Suppressor macrophage (primary cell): ENCODE data around the gene MYO3B.
"Not testable (repeated sequence)": the region's sequence is repeated elsewhere in the genome, so short reads cannot be mapped to it uniquely, and the experiment has no call there.

Experiments
- DNase-seq, 4 experiments: peaks; one replicate each; pipeline ENCODE4 v3.0.0-alpha.2; 2020 to 2022

MYO3B gene

DNA sequence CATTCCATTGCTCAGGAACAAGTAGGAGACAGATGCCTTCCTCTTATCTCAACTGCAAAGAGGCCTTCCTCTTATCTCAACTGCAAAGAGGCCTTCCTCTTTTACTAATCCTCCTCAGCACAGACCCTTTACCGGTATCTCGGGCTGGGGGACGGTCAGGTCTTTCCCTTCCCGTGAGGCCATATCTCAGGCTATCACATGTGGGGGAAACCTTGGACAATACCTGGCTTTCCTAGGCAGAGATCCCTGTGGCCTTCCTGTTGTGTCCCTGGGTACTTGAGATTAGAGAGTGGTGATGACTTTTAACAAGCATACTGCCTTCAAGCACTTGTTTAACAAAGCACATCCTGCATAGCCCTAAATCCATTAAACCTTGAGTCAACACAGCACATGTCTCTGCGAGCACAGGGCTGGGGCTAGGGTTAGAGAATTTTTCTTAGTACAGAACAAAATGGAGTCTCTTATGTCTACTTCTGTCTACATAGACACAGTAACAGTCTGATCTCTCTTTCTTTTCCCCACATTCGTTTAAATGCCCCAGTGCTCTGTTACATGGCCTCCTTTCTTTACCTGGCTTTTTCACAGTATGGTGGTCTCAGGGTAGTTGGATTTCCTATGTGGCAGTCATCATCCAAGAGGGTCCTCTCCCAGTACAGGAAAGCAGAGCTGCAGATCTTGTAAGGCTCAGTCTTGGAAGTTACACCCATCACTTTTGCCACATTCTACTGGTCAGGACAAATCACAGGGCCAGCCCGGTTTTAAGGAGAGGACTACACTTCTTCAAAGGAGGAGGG, 86.0 kb downstream of the MYO3B start:
- not testable (repeated sequence) for DNase-seq

DNA sequence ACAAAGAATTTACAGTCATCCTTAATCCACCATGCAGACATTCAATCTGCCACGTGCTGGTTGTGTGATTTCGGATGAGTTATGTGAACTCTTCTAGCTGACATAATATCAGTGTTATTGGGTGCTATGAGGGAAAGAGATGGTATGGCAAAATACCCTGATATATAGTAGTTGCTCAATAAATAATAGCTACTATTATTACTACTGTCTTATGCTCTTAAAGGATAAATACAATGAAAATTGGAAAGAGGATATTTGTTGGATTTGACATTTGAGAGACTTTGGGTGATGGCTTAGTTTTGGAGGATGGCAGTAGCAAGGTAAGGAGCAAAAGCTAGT, 86.5 kb downstream of the MYO3B start:
- DNase-seq, result no peak

DNA sequence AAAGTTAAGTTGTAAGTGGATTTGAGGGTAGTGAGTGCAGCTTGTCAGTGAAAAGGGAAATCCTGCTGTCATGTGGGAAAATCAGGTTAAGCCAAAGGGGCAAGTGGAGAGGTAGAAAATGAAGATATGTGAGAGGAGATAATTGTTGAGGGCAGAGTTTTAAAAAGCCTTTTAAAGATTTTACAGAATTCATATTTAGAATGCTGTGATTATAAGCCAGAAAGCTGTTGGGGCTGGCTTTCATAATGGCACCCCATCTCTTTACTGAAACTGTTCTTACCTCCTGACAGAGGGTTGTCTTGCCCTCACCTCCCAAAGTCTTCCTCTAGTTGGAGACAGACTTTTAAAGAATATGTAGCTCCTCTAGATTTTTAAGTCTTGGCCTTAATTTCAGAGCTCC, 86.9 kb downstream of the MYO3B start:
- no peak for DNase-seq

DNA sequence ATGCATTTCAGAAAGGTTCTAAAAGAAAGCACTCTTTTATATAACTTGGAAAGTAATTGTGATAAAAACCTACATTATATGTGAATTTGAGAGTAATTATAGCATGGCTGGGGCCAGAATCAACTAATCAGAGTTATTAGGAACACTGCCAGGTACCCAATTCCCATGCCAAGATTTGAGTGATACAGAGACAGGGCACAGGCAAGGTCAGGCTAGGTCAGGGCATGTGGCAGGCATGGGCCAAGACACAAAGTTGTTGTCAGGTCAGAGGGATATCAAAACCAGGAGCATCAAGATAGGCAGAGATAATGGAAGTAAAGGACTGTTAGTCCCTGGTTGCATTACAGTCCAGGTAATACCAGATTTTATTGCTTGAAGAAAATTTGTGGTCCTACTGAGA, 87.4 kb downstream of the MYO3B start:
- DNase-seq, result no peak

DNA sequence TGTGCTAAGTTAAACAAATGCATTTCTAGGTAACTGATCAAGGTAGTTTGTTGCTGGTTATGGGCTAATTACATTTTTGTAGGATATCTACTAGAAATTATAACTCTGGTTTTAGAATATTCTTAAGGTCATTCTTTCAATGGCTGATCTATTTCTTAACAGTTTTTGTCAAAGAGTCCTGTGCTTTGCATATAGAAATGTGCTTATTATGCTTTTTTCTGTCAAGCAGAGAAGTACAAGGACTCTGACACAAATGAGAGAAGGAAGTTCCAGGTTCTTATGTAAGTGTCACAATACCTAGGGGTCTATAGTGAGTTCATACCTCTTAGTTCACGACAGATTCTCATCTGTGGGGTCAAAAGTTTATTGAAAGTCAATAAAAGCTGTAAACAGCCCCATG, 88.4 kb downstream of the MYO3B start:
- DNase-seq, result no peak

DNA sequence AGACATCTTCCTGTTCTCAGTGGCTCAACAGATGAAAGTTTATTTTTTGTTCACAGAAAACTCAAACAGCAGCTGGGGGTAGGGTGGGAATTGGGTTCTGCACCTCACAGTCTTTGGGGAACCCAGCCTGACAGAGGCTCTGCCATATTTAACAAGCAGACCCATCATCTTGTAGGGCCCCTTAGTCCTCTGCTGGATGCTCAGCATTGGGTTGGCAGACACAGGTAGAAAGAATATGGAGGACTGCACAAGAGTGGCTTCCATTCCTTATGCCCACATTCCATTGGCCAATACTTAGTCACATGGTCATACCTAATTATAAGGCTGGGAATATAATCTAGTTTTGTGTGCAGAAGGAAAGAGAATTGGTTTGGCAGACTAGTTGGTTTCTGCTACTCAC, 89.1 kb downstream of the MYO3B start:
- DNase-seq, result no peak

DNA sequence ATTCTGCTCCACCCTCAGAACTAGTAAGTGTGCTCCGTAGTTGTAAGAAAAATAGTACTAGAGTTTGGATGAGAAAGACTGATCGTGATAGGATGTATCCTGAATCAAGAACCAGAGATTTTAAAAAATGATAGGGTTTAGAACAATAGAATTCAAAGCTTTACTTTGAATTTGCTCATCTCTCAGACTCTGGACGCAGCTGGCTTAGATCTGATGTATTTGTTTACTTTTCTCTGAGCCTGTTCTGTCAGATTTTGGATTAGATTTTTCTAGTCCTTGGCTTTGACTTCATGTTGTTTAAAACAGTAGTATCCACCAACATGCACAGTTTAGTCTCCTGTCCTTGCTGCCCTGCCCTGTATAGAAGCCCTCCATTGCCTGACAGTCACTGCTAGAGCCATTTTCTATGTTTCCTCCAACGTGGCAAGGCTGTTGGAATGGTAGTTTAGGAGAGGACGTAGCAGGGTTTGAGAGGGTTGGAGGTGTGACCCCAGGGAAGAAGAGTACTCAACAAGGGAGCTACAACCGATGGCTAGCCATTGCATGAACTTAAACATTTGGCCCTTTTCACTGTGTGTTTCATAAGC, 92.4 kb downstream of the MYO3B start:
- no peak for DNase-seq

DNA sequence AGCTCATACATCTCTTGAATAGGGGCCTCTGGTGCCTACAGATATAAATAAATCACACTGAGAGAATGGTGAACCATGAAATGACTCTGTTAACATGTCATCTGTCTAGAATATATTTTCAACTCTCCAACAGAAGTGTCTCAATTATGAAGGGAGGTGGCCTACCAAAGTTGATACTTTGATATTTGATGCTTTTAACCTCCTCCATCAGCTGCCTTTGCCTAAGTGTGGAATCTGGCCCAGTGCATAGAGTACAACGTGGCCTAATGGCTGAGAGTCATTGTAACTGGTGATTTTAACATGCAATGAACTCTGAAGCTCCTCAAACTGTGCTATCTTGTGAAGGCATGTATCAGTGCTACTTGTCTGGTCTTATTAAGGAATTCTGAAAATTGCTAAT, 93.4 kb downstream of the MYO3B start:
- DNase-seq, result no peak

DNA sequence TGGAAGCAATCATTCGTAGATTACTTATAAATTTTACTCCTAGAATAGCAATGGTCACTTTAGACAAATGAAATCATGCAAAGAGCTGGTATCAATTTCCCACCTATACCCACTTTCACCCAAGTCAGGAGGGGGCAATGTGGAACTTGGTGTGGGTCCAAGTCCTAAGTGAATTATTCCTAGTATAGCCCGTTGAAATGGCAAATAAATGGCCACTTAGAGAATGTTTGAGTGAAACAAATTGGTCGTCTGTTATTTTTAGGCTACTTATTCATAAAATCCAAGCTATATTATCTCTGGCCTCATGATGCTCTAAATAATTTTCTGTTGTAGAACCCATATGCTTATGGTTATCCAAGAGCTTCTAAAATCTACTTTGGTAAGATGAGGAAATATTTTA, 98.1 kb downstream of the MYO3B start:
- DNase-seq, result no peak

DNA sequence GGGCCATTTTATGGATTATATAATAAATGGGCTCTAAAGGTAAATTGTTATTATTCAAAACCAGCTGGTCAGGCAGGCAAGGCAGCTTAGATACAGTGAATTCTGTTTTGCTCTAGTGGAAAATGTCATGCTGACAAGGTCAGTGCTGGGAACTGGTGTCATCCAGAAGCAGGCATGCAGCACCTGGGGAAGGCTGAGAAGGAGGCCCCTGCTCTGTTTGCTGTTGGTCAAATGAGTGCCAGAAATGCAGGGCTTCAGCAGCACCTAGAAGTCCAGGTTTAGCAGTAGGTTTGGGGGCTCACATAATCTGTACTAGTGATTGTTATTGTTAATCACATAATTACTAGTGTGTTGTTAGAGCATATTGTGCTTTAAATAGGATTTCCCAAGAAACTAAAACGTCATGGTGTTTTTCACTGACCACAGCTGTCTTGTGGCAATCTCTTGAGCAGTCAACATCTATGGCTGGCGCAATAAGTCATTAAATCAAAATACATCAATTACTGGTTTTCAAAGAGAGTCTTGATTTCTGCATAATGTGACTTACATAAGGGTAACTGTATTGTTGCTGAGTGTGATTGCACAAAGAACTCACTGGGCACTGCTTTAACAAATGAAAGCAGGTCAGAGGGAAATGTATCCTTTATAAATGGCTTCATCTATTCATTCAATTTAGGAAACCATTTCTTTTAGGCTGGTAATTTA, 99.1 kb downstream of the MYO3B start:
- DNase-seq, result no peak

DNA sequence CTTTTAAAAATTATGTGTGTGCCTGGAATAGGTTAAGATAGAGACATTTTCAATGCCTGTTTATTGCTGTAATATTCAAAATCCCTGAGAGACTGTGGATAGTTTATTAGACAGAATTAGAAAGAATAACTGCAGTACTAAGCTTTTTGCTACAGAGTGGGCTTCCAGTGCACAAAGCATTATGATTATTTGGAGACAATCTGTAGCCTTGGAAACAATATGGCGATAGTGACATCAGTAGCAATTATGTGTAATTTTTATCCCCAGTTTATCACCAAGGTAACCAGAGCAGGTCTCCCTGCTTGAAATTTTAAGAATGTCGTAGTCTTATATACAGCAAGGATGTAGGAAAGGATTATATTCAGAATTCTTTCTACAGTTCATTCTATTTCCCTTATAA, 100.0 kb downstream of the MYO3B start:
- DNase-seq, result no peak

DNA sequence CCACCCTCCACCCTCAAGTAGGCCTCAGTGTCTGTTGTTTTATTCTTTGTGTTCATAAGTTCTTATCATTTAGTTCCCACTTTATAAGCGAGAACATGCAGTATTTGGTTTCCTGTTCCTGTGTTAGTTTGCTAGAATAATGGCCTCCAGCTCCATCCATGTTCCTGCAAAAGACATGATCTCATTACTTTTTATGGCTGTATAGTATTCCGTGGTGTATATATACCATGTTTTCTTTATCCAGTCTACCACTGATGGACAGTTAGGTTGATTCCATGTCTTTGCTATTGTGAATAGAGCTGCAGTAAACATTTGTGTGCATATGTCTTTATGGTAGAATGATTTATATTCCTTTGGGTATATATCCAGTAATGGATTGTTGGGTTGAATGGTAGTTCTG, 101.7 kb downstream of the MYO3B start:
- not testable (repeated sequence) for DNase-seq

DNA sequence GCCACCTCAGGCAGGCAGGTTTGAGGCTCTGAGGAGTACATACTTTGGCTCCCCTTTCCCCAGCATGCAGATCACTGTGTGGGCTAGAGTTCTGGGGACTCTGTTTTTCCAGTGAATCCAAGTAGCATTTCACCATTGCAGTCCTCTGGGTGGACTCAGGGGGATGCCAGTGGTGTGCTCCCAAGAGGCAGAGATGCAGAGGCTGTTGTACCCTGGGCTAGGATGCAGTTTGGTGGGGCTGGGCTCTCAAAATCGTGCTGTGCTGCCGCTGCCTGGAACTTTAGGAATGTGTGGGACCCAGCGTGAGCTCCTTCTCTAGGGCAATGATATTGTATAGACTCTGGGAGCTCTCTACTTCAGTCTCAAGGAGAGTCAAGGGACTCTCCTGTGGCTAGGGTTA, 104.9 kb downstream of the MYO3B start:
- DNase-seq, result no peak

DNA sequence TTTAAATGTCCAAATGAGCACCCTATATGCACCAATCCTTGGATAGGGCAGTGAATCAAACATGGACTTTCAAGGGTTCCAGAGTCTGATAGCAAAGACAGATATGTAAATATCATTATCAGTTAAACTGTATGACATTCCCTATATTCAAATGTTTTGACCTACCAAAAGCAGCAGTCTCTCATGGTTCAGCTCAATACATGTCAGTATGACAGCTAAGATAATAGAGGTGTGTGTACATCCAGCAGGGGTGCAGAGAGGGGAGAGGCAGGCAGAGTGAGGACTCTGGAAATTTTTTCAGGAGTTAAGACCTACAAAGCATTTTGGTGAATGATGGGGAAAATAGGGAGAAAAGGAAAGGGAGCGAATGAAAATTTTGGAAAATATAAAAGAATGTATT, 106.3 kb downstream of the MYO3B start:
- no peak for DNase-seq

DNA sequence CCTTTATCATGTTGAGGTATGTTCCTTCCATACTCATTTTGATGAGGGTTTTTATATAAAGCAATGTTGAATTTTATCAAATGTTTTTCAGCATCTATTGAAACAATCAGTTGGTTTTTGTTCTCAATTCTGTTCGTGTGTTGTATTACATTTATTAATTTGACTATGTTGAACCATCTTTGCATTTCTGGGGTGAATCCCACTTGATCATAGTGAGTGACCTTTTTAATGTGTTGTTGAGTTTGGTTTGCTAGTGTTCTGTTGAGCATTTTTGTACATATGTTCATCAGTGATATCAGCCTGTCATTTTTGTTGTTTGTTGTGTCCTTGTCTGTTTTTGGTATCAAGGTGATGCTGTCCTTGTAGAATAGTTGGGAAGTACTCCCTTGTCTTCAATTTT, 110.9 kb downstream of the MYO3B start:
- DNase-seq, result no peak

DNA sequence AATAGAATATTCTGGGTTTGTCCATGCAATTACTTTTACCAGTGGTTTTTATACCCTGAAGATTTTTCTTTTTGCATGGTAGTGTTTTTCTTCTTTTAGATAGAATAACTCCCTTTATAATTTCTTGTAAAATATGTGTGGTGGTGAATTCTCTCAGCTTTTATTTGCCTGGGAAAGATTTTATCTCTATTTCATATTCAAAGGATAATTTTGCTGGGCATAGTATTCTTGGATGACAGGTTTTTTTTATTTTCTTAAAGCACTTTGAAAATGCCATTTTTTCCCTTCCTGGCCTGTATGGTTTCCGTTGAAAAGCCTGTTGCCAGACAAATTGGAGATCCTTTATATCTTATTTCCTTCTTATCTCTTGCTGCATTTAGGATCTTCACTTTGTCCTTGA, 113.5 kb downstream of the MYO3B start:
- DNase-seq, result no peak

DNA sequence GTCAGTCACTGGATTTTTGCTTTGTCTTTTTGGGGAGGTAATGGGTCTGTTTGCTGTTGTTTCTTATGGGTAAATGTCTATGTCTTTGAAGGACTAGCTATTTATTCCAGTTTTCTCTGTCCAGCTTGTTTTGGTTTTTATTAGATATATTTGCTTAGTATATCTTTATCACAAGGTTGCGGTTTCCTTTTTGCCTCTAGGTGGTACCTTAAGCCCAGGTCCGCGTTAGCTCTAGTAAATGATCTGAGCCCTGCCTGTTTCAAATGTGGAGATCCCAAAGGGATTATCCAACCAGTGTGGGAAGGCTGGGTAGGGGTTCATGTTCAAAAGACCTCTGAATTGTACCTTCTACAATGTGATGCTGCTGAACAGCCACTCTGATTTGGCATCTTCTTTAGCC, 114.5 kb downstream of the MYO3B start:
- DNase-seq, result no peak

DNA sequence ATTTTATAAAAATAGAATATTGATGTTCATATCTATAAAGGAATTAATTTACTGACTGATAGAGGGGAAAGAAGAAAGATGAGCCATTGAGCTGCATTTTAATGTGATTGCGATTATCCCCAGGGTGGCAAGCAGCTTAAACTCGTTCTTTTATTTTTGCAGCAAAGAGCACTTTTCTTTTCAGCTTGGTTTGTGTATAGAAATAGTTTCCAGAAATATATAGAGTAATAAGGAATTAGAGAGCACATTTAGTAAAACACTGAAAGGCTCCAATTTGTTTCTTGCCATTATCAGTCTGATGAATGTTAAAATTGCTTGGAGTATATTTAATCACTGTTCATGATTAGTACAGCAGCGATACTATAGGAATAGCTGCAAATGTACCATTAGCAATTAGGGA, 119.5 kb downstream of the MYO3B start:
- DNase-seq, result no peak

DNA sequence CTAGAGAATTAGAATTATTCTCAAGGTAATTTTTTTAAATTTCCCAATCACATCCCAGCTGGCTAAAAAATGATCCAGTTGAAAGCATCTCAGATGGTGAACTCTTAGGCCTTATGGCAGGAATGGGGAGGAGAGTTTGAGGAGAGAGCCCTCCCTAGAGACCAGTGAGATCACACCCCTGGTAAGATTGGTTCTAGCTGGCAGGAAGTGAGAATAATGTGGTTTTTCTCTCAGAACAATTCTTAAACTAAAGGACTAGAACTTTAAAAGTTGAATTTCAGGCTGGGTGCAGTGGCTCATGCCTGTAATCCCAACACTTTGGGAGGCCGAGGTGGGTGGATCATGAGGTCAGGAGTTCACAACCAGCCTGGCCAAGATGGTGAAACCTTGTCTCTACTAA, 120.2 kb downstream of the MYO3B start:
- no peak for DNase-seq

DNA sequence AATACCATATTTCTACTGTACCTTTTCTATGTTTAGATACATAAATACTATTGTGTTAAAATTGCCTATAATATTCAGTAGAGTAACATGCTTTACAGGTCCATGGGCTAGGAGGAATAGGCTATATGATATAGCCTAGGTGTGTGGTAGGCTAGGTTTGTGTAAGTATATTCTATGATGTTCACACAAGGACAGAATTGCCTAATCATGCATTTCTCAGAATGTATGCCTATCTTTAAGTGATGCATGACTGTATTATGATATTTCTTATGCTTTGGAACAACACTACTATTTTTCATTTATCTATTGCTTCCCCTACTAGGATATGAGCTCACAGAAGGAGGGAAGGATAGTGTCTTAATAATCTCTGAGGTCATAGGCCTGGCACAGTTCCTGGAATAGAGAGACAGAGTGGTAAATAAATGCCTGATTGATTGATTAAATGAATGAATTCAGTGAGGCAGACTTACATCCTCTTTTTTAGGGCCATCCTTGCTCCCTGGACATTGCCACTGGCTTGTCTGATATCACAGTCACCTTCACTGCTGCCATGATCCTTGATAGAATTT, 121.0 kb downstream of the MYO3B start:
- no peak for DNase-seq

DNA sequence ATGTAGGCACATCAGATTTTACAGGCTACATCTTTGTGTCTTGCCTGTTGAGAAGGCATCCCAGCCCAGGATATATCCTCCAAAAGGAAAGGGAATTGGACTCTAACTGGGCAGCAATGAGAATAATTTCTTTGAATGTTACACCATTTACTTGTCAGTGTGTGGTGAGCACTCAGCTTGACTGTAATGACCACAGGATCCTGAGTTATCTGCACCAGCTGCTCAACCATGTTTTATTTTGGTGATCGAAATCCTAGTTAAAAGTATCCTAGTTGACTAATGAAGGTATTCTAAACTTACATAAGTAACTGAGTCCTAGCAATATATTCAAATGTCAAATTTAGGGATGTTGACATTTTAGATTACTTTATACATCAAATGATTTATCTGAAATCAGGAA, 123.0 kb downstream of the MYO3B start:
- DNase-seq, result no peak

DNA sequence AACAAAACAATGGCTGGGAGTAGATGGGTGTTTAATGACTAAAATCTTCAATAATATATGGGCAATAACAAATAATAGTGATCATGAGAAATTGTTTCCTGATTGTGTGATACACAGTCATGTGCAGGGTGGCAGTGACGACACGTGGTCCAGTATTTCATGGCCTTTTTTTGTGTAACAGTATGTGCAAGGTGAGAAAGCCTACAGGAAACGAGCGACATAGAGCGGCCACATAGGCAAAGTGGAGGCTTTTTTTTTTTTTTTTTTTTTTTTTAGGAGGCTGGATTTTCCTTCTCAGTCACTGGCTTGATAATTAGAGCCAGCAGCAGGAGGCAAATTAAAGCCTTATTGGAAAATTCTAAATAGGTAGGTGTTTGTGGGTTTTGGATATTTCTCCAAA, 123.7 kb downstream of the MYO3B start:
- DNase-seq, result no peak

DNA sequence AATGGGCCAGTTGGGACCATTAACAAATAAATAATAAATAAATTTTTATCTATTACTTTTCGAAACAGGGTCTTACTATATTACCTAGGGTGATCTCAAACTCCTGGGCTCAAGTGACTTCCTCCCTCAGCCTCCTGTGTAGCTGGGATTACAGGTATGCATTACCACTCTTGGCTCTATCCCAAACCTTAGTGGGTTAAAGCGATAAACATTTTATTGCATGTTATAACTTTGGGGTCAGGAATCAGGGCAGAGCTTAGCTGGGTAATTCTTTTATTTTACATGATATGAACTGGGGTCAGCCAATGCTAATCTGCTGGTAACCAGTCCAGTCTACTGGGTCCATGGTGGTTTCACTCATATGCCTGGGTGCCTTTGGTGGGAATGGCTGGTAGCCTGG, 127.8 kb downstream of the MYO3B start:
- DNase-seq, result no peak

DNA sequence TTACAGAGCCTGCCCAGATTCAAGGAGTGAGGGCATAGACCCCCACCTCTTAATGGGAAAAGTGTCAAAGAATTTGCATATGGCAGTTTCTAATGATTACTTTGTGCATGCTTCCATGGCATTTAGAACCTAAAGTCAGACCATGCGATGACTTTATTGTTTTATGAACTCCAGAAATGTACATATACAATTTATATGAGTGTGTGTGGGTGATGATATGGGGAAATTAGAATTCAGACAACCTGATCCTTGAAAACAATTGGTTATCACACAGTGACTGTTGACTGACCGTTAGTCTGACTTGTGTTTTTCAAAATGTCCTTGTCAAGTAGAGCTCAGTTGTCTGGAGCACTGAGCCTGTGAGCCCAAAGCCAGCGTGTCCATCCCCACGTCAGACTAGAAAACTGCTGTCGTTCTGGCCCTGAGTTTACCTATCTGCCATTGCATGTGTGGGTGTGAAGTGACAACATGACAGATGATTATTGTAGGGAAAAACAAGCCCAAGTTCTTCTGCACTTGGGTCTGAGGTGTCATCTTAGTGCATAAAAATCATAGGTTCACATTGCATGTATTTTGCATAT, 128.4 kb downstream of the MYO3B start:
- DNase-seq, result no peak
